Prostate gland (tissue), 2 donors: Measurements from ENCODE around the gene ADCYAP1. TPM values are rescaled to one million over a fixed set of nuclear protein-coding genes. Genes with fewer than 3 reads are reported as not detected.

ENCODE experiments used
- DNase-seq: peaks from one replicate; pipeline ENCODE4 v3.0.0-alpha.2; 2019; ENCODE audit warnings: low spot score
- H3K27ac ChIP-seq, 2 donors: fragments of 200-600 bp; sonication (generic); 2 replicates each; pipeline ENCODE4 v1.5.1; 2017 to 2019
- H3K27me3 ChIP-seq: fragments of 200-600 bp; sonication (generic); replicated peaks from 2 replicates; pipeline ENCODE4 v1.5.1; 2019; ENCODE audit not compliant: insufficient read depth
- H3K36me3 ChIP-seq, 2 donors: fragments of 200-600 bp; sonication (generic); 1 replicate in 1 of 2; 2 replicates in 1 of 2; pipeline versions ENCODE4 v1.5.1 to v1.8.1; 2017 to 2019
- H3K4me1 ChIP-seq: fragments of 200-600 bp; sonication (generic); replicated peaks from 2 replicates; pipeline ENCODE4 v1.5.1; 2019
- H3K4me3 ChIP-seq, 2 donors: fragments of 200-600 bp; sonication (generic); 2 replicates each; pipeline ENCODE4 v1.5.1; 2017 to 2019
- H3K9me3 ChIP-seq: fragments of 200-600 bp; sonication (generic); 2 replicates; pipeline ENCODE4 v1.5.1; 2017
- POLR2A ChIP-seq: fragments of 450-650 bp; IDR thresholded peaks from one replicate; pipeline ENCODE4 v1.6.1; 2016; ENCODE audit warnings: antibody characterized with exemption, mild to moderate bottlenecking
- POLR2AphosphoS5 ChIP-seq: sonication (generic); formaldehyde crosslinking; IDR thresholded peaks from one replicate; pipeline ENCODE4 v1.6.1; 2017; ENCODE audit warnings: antibody characterized with exemption
- WGBS: methylation state at CpG from one replicate; pipeline ENCODE4 v1.1.5; 2018; 5-methylcytosine and 5-hydroxymethylcytosine counted together
- intact Hi-C: fragments of 100-400 bp; cut with DNase I; formaldehyde crosslinking; loops from one replicate; pipeline ENCODE4 v1.14.2; 2022
- total RNA-seq, 2 donors: library from RNA; depleted of rRNA; stranded (reverse); fragments of >200 nt; gene quantifications; one replicate each; pipeline ENCODE4 v1.1.0, GENCODE V29; 2016
- TF ChIP-seq, protein P1 (sequence below), 4 experiments: fragments of 200-600 bp in 2 of 4; fragments of 450-650 bp in 2 of 4; sonication (generic) in 2 of 4; IDR thresholded peaks; 1 replicate in 3 of 4; 2 replicates in 1 of 4; pipeline ENCODE4 v1.5.1; 2016 to 2019; ENCODE audit warnings: antibody characterized with exemption in 4 of 4, mild to moderate bottlenecking in 2 of 4, moderate library complexity in 2 of 4

The ADCYAP1 gene
- total RNA-seq, 2 donors from 2014 or later: 2.2 to 2.7 TPM

- WGBS: 84% methylated on average over 2 of the region's 2 CpGs
- Histone ChIP-seq H3K36me3 (no peaks in the 10 kb centered on the region), H3K27me3 (no peaks in the 10 kb centered on the region), H3K4me1 (no peaks in the 10 kb centered on the region), H3K9me3 (no peaks in the 10 kb centered on the region), H3K4me3 (no peak overlapping the region), H3K27ac (no peak overlapping the region)
- TF ChIP-seq POLR2A (no peak), POLR2AphosphoS5 (no peak)
- TF ChIP-seq, protein P1, sequence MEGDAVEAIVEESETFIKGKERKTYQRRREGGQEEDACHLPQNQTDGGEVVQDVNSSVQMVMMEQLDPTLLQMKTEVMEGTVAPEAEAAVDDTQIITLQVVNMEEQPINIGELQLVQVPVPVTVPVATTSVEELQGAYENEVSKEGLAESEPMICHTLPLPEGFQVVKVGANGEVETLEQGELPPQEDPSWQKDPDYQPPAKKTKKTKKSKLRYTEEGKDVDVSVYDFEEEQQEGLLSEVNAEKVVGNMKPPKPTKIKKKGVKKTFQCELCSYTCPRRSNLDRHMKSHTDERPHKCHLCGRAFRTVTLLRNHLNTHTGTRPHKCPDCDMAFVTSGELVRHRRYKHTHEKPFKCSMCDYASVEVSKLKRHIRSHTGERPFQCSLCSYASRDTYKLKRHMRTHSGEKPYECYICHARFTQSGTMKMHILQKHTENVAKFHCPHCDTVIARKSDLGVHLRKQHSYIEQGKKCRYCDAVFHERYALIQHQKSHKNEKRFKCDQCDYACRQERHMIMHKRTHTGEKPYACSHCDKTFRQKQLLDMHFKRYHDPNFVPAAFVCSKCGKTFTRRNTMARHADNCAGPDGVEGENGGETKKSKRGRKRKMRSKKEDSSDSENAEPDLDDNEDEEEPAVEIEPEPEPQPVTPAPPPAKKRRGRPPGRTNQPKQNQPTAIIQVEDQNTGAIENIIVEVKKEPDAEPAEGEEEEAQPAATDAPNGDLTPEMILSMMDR (IDR thresholded peaks at IDR 0.05): no peak
- no peak for DNase-seq
- intact Hi-C loops: no loop called here
Observed at GRCh38 chr18:919078-919477, 14.4 kb downstream of the ADCYAP1 start.

GRCh38 chr18:923144-923866 is 18.6 kb downstream of the ADCYAP1 start:
- Histone ChIP-seq H3K27me3 (no peaks in the 10 kb centered on the region), H3K36me3 (no peaks in the 10 kb centered on the region), H3K27ac (no peak overlapping the region), H3K9me3 (no peaks in the 10 kb centered on the region), H3K4me3 (no peak overlapping the region), H3K4me1 (no peaks in the 10 kb centered on the region)
- intact Hi-C loops: no loop called here
- DNase-seq: no peak
- no peak for TF ChIP-seq POLR2A
- TF ChIP-seq POLR2AphosphoS5: no peak
- TF ChIP-seq, protein P1 (IDR thresholded peaks at IDR 0.05): no peak
- WGBS: 51% methylated on average over 6 of the region's 6 CpGs

DNA sequence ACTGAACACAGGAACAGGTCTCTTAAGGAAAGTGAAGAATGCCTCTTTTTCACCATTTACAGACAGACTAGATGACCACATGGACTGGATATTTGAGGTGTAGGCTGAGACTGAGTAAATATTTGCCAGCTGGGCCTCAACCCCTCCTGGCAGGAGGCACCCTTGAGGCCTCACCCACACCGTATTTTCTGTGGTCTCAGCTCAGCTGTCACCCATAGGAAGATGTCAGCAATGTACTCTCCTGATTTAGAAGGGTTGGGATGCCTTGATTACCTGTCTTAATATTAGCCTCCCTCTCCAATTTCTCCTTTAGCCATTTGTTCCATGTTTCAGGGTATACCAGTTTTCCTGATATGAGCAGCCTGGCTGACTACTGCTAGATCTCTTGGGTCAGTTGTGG is 20.3 kb downstream of the ADCYAP1 start:
- DNase-seq: no peak
- 35% methylated on average over 1 of the region's 1 CpG for WGBS
- intact Hi-C loops: no loop called here
- Histone ChIP-seq H3K4me1 (no peaks in the 10 kb centered on the region), H3K36me3 (no peaks in the 10 kb centered on the region), H3K4me3 (no peak overlapping the region), H3K27me3 (no peaks in the 10 kb centered on the region), H3K27ac (no peak overlapping the region), H3K9me3 (no peaks in the 10 kb centered on the region)
- TF ChIP-seq POLR2A (no peak), POLR2AphosphoS5 (no peak)
- TF ChIP-seq, protein P1 (IDR thresholded peaks at IDR 0.05): no peak

GRCh38 chr18:926946-927345 is 22.3 kb downstream of the ADCYAP1 start:
- H3K4me3 ChIP-seq: no peak overlapping the region
- no peaks in the 10 kb centered on the region for H3K36me3 ChIP-seq
- 46% methylated on average over 1 of the region's 1 CpG for WGBS
- TF ChIP-seq, protein P1 (IDR thresholded peaks at IDR 0.05): no peak
- TF ChIP-seq POLR2AphosphoS5 (no peak), POLR2A (no peak)
- no peaks in the 10 kb centered on the region for H3K4me1 ChIP-seq
- intact Hi-C loops: no loop called here
- H3K27me3 ChIP-seq: no peaks in the 10 kb centered on the region
- no peak for DNase-seq
- no peaks in the 10 kb centered on the region for H3K9me3 ChIP-seq
- no peak overlapping the region for H3K27ac ChIP-seq

DNA sequence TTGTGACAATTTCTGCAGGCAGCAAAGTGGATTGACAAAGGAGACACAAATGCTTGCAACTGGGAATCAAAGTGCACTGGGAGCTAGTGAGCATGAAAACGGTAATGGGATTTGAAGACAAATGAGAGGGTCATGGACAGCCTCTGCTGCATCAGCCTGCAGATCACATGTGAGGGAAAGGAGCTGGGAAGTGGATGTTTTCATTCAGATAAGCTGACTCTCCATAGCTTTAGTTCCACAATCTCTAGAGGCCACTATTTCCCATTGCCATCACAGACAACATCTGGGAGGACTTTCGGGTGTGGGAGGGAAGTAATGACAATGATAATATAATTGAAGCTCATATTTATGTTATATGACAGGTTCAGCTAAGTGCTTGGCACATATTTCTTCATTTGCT is 28.4 kb downstream of the ADCYAP1 start:
- Histone ChIP-seq H3K36me3 (no peaks in the 10 kb centered on the region), H3K9me3 (no peaks in the 10 kb centered on the region), H3K27me3 (no peaks in the 10 kb centered on the region), H3K4me1 (no peaks in the 10 kb centered on the region), H3K27ac (no peak overlapping the region), H3K4me3 (no peak overlapping the region)
- no peak for TF ChIP-seq POLR2AphosphoS5
- no peak for TF ChIP-seq POLR2A
- TF ChIP-seq, protein P1 (IDR thresholded peaks at IDR 0.05): no peak
- WGBS: 43% methylated on average over 2 of the region's 2 CpGs
- intact Hi-C loops: no loop called here
- DNase-seq: no peak
